IPS-15b (cell line): ENCODE data around the gene SYNPO2L.
"Not testable (repeated sequence)": the region's sequence is repeated elsewhere in the genome, so short reads cannot be mapped to it uniquely, and the experiment has no call there.

Experiments
- H3K27me3 ChIP-seq: one replicate; pipeline ENCODE4 v1.6.1; 2013; ENCODE audit warnings: low read length; ENCODE audit not compliant: control insufficient read depth, insufficient read depth
- H3K36me3 ChIP-seq: one replicate; pipeline ENCODE4 v1.6.1; 2013; ENCODE audit warnings: low read length; ENCODE audit not compliant: control insufficient read depth, insufficient read depth
- H3K4me1 ChIP-seq: one replicate; pipeline ENCODE4 v1.6.1; 2013; ENCODE audit warnings: mild to moderate bottlenecking, low read length; ENCODE audit not compliant: control insufficient read depth, insufficient read depth
- H3K4me3 ChIP-seq: one replicate; pipeline ENCODE4 v1.5.1; 2013; ENCODE audit warnings: low read depth, low read length
- H3K9ac ChIP-seq: one replicate; pipeline ENCODE4 v1.6.1; 2013; ENCODE audit warnings: low read depth, mild to moderate bottlenecking, low read length
- H3K9me3 ChIP-seq: one replicate; pipeline ENCODE4 v1.6.1; 2013; ENCODE audit warnings: mild to moderate bottlenecking, low read length; ENCODE audit not compliant: control insufficient read depth, insufficient read depth

The SYNPO2L gene

GRCh38 chr10:73665581-73665980 lies 9.8 kb upstream of the SYNPO2L start:
- H3K9me3 ChIP-seq, H3K4me3 ChIP-seq, H3K36me3 ChIP-seq, H3K4me1 ChIP-seq, H3K9ac ChIP-seq, H3K27me3 ChIP-seq: not testable (repeated sequence)

- not testable (repeated sequence) for H3K4me1 ChIP-seq, H3K4me3 ChIP-seq, H3K9me3 ChIP-seq, H3K9ac ChIP-seq, H3K36me3 ChIP-seq, H3K27me3 ChIP-seq
These were observed 8.6 kb upstream of the SYNPO2L start for GRCh38 chr10:73664156-73665040.

GRCh38 chr10:73663621-73664020 lies 7.8 kb upstream of the SYNPO2L start:
- H3K4me3 ChIP-seq, H3K36me3 ChIP-seq, H3K9me3 ChIP-seq, H3K4me1 ChIP-seq, H3K27me3 ChIP-seq, H3K9ac ChIP-seq: not testable (repeated sequence)

GRCh38 chr10:73662705-73663104 lies 6.9 kb upstream of the SYNPO2L start:
- not testable (repeated sequence) for H3K9me3 ChIP-seq, H3K36me3 ChIP-seq, H3K9ac ChIP-seq, H3K27me3 ChIP-seq, H3K4me3 ChIP-seq, H3K4me1 ChIP-seq

- Histone ChIP-seq H3K9me3 (no peaks in the 10 kb centered on the region), H3K4me3 (no peak overlapping the region), H3K4me1 (no peaks in the 10 kb centered on the region), H3K27me3 (no peaks in the 10 kb centered on the region), H3K36me3 (no peaks in the 10 kb centered on the region), H3K9ac (no peak overlapping the region)
These were observed 406 bp downstream of the SYNPO2L start for GRCh38 chr10:73655257-73655989.

- peaks cover 3% of the 10 kb centered on the region for H3K4me1 ChIP-seq
These were observed 2.1 kb downstream of the SYNPO2L start for GRCh38 chr10:73653701-73654100.

GRCh38 chr10:73653195-73653594 lies 2.6 kb downstream of the SYNPO2L start:
- no peaks in the 10 kb centered on the region for H3K27me3 ChIP-seq
- H3K9me3 ChIP-seq: no peaks in the 10 kb centered on the region
- H3K4me1 ChIP-seq: peaks cover 3% of the 10 kb centered on the region
- no peaks in the 10 kb centered on the region for H3K36me3 ChIP-seq
- H3K4me3 ChIP-seq: no peak overlapping the region
- H3K9ac ChIP-seq: no peak overlapping the region

More at GRCh38 chr10:73653701-73654100, 2.1 kb downstream of the SYNPO2L start:
- no peaks in the 10 kb centered on the region for H3K27me3 ChIP-seq
- no peak overlapping the region for H3K4me3 ChIP-seq
- H3K9me3 ChIP-seq: no peaks in the 10 kb centered on the region
- H3K36me3 ChIP-seq: no peaks in the 10 kb centered on the region
- no peak overlapping the region for H3K9ac ChIP-seq

GRCh38 chr10:73650537-73651331 lies 5.1 kb downstream of the SYNPO2L start:
- H3K9ac ChIP-seq: no peak overlapping the region
- H3K36me3 ChIP-seq: no peaks in the 10 kb centered on the region
- H3K9me3 ChIP-seq: no peaks in the 10 kb centered on the region
- no peak overlapping the region for H3K4me3 ChIP-seq
- peaks cover 11% of the 10 kb centered on the region for H3K4me1 ChIP-seq
- H3K27me3 ChIP-seq: no peaks in the 10 kb centered on the region

- no peaks in the 10 kb centered on the region for H3K36me3 ChIP-seq
- H3K9ac ChIP-seq: no peak overlapping the region
- H3K27me3 ChIP-seq: no peaks in the 10 kb centered on the region
- H3K4me3 ChIP-seq: no peak overlapping the region
- peaks cover 11% of the 10 kb centered on the region for H3K4me1 ChIP-seq
- H3K9me3 ChIP-seq: no peaks in the 10 kb centered on the region
These were observed 5.8 kb downstream of the SYNPO2L start for GRCh38 chr10:73649876-73650536.

GRCh38 chr10:73648975-73649829 lies 6.6 kb downstream of the SYNPO2L start:
- Histone ChIP-seq H3K4me1 (peaks cover 11% of the 10 kb centered on the region), H3K4me3 (no peak overlapping the region), H3K9ac (no peak overlapping the region), H3K36me3 (no peaks in the 10 kb centered on the region), H3K9me3 (no peaks in the 10 kb centered on the region), H3K27me3 (no peaks in the 10 kb centered on the region)
